Measurements from ENCODE around the gene CWF19L1.
A peak's percentile ranks its signal among the peaks of the same experiment; 100 is the strongest.

The CWF19L1 gene

GRCh38 chr10:100248820-100249219, 18.6 kb downstream of the CWF19L1 start:
- DNase-seq = no peak

DNA sequence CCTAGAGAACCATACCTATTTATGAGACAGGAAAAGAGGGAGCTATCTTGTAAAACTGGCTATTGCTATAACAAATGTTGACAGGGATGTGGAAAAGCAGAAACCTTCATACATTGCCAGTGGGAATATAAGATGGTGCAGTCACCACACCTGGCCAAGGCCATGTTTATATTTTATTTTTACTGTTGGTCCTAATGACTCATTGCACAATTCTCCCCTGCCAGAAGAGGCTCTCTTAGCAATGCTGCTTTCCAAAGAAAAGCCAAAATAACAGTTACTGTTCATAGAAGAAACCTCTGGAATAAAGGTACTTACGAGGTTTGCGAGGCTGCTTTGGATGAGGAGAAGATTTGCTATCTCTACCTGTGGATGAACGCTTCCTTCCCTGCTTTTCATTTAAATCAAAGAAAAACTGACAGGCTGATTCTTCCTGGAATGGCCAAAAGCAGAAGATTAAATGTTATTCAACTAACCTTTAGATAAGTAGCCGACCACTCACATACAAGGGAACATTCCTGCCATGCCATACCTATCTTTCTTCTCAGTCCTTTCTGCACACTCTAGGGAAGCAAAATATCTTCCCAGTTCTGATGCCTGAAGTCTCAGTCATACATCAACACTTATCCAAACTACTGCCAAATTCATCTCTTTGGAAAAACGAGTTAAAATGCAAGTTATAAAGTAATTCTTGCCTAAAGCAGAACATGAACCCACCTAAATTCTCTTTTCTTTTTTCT, 21.8 kb downstream of the CWF19L1 start:
- no peak for DNase-seq

- DNase-seq = no peak
These were observed 27.6 kb downstream of the CWF19L1 start for GRCh38 chr10:100239851-100240250.

DNA sequence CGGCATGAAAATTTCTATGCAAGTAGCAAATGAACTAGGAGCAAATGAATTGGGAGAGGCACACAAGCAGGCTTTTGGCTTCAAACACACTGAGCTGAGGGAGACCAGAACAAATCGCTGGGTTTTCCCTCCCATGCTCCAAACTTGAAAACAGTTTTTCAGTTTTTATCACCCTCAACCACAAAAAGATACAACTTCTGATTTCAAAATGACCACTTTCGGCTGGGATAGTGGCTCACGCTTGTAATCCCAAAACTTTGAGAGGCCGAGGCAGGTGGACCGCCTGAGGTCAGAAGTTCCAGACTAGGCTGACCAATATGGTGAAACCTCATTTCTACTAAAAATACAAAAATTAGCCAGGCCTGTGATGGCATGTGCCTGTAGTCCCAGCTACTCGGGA, 29.0 kb downstream of the CWF19L1 start:
- DNase-seq = no peak

- DNase-seq = no peak
These were observed 35.3 kb downstream of the CWF19L1 start for GRCh38 chr10:100232101-100232500.

DNA sequence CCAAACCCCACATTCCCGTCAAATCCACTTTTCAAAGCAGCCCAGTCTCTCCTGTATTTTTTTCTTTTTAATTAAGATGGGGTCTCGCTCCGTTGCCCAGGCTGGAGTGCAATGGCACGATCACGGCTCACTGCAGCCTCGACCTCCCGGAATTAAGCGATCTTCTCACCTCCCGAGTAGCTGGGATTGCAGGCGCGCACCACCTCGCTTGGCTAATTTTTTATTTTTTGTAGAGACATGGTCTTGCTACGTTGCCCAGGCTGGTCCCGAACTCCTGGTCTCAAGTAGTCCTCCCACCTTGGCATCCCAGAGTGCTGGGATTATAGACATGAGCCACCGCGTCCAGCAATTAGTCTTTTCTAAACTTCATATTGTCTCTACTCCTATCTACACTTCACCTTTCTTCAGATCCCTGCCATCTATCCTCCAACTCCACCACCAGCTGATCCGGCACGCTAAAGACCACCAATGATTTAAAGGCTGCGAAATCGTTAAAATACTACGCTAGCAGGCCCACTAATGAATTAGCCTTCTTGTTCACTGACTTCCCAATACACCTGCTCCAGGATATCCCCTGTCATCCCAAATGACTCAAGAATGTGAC, 37.5 kb downstream of the CWF19L1 start:
- DNase-seq = no peak

DNA sequence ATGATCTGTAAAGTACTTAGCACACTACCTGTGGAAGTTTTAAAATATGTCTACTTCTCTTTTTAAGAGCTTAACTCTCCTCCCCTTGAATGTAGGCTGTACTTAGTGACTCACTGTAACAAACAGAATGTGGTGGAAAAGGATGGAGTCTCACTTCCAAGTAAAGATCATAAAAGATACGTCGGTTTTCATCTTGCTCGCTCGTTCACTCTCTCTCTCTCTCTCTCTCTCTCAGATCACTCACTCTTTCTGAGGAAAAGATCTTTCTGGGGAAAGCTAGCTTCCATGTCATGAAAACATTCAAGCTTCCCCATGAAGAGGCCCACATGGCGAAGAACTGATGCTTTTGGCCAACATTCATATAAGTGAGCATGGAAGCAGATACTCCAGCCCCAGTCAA, 43.6 kb downstream of the CWF19L1 start:
- no peak for DNase-seq

DNA sequence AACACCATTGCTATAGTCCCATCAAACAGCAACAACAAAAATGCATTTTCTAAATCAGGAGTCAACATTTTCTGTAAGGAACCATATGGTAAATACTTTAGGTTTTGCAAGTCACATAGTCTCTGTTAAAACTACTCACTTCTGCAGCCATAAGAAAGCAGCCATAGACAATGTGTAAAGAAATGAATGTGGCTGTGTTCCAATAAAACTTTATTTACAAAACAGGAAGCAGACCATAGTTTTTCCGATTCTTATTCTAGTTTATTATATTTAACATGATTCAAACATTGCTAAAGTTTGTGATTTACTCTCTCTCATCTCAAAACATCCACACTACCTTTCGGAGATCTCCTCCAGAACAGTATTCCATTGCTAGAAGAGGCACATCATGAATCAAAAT, 44.9 kb downstream of the CWF19L1 start:
- no peak for DNase-seq

DNA sequence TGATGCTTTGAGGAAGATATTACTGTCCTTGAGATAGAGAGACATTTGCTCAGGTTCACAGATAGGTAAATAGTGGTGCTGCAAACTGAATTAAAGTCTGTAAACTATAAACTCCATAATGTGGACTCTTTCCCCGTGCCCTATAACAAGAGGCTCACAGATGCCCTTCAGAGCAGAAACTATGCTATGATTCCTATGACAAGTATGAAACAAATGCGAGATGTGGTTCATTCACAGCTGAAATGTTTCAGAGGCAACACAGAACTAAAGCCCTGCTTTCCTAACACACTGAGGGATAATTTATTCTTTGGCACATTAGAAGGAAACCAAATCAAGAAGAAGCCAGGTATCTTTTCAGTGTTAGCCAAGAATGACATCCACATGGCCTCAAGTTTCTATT, 51.4 kb downstream of the CWF19L1 start:
- DNase-seq = no peak

DNA sequence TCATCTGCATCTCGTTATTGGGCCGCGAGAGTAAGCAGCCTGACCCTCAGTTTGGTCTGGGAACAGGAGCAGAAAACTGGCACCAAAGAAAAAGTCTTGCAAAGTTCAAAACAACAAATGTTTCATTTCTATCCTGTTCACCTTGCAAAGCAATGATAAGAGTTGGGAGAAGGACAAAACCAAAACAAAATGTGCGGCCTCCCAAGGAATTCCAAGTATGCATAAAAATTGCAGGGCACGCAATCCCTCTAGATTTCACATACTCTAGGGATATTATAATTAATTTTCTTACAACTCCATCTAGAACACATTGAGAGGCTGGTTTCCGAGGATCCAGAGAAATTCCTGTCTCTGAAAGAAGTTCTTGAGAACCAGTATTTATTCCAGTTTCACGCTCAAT, 58.1 kb downstream of the CWF19L1 start:
- DNase-seq = no peak

DNA sequence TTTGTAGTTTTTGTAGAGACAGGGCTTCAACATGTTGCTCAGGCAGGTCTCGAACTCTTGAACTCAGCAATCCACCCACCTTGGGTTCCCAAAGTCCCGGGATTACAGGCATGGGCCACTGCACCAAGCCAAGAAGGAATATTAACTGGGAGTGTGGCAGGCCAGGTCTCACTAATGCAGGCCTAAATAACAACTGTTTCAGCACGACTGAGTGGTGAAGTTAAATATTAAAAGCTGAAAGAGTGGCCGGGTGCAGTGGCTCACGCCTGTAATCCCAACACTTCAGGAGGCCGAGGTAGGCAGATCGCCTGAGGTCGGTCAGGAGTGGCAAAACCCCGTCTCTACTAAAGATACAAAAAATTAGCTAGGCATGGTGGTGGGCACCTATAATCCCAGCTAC, 59.2 kb downstream of the CWF19L1 start:
- no peak for DNase-seq

GRCh38 chr10:100204370-100204769, 63.1 kb downstream of the CWF19L1 start:
- no peak for DNase-seq

- DNase-seq = no peak
These were observed 65.9 kb downstream of the CWF19L1 start for GRCh38 chr10:100201549-100201948.

GRCh38 chr10:100194711-100195110, 72.7 kb downstream of the CWF19L1 start:
- no peak for DNase-seq

DNA sequence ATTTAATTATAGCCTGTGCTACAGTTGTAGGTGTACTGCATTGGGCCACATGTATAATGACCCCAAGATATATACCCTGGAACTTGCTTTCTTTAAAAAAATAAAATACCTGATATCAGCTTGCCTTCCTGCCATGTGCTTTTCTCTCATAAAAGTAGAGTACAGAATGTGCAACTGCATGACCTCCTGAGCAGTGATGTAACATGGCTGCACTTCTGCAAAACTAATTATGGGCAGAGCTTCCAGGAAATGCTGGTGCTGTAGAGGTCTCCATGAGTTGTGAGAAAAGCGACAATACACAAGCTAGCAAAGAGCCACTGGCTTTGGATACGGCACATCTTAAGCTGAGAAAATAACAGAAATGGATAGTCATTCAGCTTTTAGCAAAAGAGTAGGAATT, 75.1 kb downstream of the CWF19L1 start:
- DNase-seq = peak; percentile 4

- no peak for DNase-seq
These were observed 80.9 kb downstream of the CWF19L1 start for GRCh38 chr10:100186253-100187212.

DNA sequence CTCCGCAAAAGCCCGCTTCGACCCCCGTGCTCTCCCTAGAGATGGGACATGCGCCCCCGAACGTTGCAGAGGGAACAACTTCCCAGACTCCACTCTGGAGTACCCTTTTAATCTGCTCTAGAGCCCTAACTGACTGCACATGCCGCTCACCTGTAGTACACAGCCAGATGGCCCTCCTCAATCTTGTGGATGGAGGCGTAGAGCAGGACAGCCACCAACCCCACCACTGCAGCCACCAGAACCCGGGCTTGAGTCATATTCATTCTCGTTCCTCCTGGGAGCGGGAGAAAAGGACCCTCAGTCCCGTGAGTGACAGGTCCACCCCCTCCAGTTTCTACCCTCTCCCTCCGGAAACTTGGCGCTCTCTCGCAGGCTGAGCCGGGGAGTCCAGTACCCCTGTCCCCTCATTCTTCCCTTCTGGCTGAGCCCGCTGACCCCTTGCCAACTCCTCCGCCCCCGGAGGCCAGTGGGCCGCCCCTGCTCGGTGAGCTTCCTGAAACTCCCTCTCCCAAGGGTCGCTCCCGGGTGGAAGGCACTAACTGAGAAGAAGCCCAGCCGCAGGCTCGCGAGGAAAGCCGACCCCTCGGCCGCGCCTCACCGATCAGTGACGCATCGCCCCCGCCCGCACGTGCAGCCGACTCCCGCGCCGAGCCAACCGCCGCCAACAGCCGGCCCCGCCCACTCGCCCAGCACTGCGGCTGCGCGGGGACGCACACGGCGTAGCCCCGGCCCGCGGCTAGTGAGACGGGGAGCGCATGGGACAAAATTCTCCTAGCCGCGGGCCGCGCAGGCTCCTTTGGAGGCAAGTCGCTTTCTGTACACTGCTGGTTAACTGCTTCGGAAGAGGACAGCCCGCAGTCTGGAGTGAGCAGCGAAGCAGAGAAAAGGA, 81.8 kb downstream of the CWF19L1 start, which contains the start of gene ERLIN1:
Gene ERLIN1 (minus strand): TSS at position 666 of the 889 bp plus-strand sequence. CDS start 403 bp downstream, at position 263.
- peak; percentile 44 for DNase-seq

- DNase-seq = peak; percentile 3
These were observed 82.6 kb downstream of the CWF19L1 start for GRCh38 chr10:100184840-100185239.

- no peak for DNase-seq
These were observed 83.0 kb downstream of the CWF19L1 start for GRCh38 chr10:100184426-100184825.

DNA sequence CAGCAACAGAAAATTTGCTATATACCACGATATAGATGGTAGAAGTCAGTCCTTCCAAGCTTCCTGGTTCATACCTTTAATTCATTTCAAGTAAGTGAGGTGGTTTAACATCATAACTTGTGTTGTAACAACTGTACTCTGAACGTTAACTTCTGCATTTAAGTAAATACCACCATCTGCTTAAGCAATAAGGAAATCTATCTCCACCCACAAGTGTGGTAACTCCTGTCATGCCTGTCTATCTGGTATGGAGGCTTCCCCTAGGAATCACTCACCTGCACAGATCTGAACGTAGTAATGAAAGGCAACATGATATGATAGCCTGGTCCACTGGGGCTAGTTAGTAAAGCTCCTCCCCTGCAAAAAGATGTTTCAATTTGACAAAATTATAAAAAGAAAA, 84.0 kb downstream of the CWF19L1 start:
- peak; percentile 82 for DNase-seq

GRCh38 chr10:100182908-100183307, 84.5 kb downstream of the CWF19L1 start:
- no peak for DNase-seq
